ENCODE results near the gene SCGB1A1. TPM values are rescaled to one million over a fixed set of nuclear protein-coding genes. Genes with fewer than 3 reads are reported as not detected.
"Not testable (repeated sequence)": the region's sequence is repeated elsewhere in the genome, so short reads cannot be mapped to it uniquely, and the experiment has no call there.

The SCGB1A1 gene, protein sequence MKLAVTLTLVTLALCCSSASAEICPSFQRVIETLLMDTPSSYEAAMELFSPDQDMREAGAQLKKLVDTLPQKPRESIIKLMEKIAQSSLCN
- total RNA-seq: not detected in 2 replicates

DNA sequence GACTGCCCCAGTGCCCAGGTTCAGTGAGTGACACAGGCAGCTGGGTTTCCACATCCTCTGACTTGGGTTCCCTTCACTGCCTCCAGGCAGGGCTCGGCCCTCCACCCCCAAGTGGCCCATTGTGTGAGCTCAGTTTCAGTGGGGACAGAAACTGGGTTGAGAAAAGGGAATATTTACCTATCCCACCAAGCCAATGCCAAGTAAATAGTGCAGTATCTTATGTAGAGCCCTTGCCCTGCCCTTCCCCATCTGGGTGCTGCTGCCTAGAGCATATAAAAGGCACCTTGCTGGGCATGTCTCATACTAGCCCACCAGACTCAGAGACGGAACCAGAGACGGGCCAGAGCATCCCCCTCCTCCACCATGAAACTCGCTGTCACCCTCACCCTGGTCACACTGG, at the start of gene SCGB1A1:
Gene SCGB1A1, plus strand, starts transcription at position 301 of the 400 bp plus-strand sequence. Its CDS starts 63 bp downstream, at position 364.
- Histone ChIP-seq H3K36me3 (ENCODE audit: control insufficient read depth, insufficient read depth, low read length) (no peaks in the 10 kb centered on the region), H3K27me3 (ENCODE audit: control insufficient read depth, insufficient read depth, low read length) (no peaks in the 10 kb centered on the region), H3K4me3 (ENCODE audit: low read depth, low read length) (no peak within 1 kb of the TSS)
- TF ChIP-seq, protein P1, sequence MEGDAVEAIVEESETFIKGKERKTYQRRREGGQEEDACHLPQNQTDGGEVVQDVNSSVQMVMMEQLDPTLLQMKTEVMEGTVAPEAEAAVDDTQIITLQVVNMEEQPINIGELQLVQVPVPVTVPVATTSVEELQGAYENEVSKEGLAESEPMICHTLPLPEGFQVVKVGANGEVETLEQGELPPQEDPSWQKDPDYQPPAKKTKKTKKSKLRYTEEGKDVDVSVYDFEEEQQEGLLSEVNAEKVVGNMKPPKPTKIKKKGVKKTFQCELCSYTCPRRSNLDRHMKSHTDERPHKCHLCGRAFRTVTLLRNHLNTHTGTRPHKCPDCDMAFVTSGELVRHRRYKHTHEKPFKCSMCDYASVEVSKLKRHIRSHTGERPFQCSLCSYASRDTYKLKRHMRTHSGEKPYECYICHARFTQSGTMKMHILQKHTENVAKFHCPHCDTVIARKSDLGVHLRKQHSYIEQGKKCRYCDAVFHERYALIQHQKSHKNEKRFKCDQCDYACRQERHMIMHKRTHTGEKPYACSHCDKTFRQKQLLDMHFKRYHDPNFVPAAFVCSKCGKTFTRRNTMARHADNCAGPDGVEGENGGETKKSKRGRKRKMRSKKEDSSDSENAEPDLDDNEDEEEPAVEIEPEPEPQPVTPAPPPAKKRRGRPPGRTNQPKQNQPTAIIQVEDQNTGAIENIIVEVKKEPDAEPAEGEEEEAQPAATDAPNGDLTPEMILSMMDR (IDR thresholded peaks at IDR 0.05; ENCODE audit: insufficient read depth, low read length, poor library complexity, severe bottlenecking): no peak
- no peak for DNase-seq (ENCODE audit: low read depth)

DNA sequence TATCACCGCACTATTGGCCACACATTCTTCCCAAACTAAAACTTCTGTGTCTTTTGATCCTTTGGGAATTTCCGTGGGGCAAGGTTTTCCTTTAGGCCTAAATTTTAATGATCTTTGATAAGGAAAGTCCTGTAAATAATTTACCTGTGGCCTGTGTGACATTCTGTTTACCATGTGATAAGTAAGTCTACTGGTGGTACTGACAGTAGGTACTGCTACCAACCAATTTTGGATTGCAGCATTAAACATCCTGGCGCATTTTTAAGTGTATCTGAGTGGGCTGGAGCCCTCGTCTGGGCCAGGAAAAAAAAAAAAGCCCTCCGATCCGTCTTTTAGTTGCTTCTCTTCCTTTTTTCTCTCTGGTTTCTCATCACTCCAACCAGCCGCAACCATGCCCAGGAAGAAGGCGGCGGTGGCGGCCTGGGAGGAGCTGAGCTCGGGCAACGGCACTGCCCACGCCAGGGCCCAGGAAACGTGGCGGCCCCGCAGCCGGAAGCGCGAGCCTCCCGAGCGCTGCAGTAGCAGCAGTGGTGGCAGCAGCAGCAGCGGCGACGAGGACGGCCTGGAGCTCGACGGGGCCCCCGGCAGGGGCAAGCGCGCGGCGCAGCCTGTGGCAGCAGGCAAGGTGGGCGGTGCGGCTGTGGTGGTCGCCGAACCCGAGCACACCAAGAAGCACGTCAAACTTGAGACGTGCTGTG, 47.9 kb upstream of the SCGB1A1 start:
- no peaks in the 10 kb centered on the region for H3K36me3 ChIP-seq (ENCODE audit: control insufficient read depth, insufficient read depth, low read length)
- H3K4me3 ChIP-seq (ENCODE audit: low read depth, low read length): no peak overlapping the region
- H3K27me3 ChIP-seq (ENCODE audit: control insufficient read depth, insufficient read depth, low read length): no peaks in the 10 kb centered on the region
- DNase-seq (ENCODE audit: low read depth): no peak
- TF ChIP-seq, protein P1 (IDR thresholded peaks at IDR 0.05; ENCODE audit: insufficient read depth, low read length, poor library complexity, severe bottlenecking): no peak

DNA sequence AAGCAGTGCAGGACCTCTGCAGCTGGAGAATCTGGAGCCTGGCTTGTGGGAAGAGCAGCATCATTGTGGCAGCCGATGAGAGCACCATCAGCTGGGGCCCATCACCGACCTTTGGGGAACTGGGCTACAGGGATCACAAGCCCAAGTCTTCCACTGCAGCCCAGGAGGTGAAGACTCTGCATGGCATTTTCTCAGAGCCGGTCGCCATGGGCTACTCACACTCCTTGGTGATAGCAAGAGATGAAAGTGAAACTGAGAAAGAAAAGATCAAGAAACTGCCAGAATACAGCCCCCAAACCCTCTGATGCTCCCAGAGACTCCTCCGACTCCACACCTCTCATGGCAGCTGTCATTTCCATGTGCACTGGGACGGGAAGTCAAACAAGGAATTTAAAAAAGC, 46.0 kb upstream of the SCGB1A1 start:
- no peak overlapping the region for H3K4me3 ChIP-seq (ENCODE audit: low read depth, low read length)
- no peaks in the 10 kb centered on the region for H3K36me3 ChIP-seq (ENCODE audit: control insufficient read depth, insufficient read depth, low read length)
- TF ChIP-seq, protein P1 (IDR thresholded peaks at IDR 0.05; ENCODE audit: insufficient read depth, low read length, poor library complexity, severe bottlenecking): no peak
- H3K27me3 ChIP-seq (ENCODE audit: control insufficient read depth, insufficient read depth, low read length): no peaks in the 10 kb centered on the region
- DNase-seq (ENCODE audit: low read depth): no peak

DNA sequence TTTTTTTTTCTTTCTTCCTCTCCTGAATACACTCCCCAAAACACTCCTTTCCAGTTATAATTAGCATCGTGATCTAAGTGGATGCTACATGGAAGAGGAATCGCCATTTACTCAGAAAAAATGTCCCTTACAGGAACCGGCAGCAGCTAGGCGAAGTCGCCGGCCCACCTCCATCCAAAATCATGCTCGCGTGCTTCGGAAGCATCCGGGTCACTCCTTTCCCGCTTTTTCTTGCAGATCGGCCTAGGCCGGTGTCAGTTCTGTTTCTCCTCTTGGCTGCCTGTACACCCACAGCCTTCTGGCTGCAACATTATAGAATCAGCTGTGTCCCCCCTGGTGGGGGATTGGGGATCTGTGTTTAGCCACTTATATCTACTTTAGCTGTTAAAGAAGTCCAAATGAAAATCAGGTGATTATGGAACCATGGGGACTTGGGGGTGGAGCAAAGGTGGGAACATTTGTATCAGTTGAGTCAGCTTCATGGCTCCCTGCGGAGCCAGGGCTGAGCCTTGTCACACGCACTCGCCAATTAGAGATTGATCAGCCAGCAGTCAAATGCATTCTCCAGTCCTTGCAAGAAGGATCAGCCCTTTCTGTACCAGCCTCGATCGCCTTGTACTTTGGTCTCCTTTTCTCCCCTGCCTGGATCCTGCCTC, 45.2 kb upstream of the SCGB1A1 start:
- TF ChIP-seq, protein P1 (IDR thresholded peaks at IDR 0.05; ENCODE audit: insufficient read depth, low read length, poor library complexity, severe bottlenecking): no peak
- Histone ChIP-seq H3K36me3 (ENCODE audit: control insufficient read depth, insufficient read depth, low read length) (no peaks in the 10 kb centered on the region), H3K27me3 (ENCODE audit: control insufficient read depth, insufficient read depth, low read length) (no peaks in the 10 kb centered on the region)

DNA sequence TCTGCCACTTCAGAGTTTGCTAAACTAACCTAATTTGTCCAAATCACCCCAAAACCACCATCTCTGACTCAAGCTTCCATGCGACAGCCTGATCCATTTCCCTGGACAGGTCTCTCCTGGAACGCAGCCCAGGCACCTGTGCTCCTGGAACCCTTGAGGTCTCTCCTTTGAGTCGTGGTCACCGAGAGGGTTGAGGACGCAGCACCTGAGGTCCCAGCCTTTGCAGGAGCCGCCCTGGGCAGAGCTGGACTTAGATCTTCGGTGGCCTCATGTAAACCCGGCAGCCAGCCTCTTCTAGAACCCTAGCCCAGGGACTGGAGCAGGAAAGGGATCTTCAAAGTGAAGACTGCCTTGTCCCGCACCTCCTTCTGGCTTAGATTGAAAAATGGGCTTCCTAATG, 44.0 kb upstream of the SCGB1A1 start:
- no peaks in the 10 kb centered on the region for H3K36me3 ChIP-seq (ENCODE audit: control insufficient read depth, insufficient read depth, low read length)
- no peak for DNase-seq (ENCODE audit: low read depth)

More for the DNA sequence above, 45.2 kb upstream of the SCGB1A1 start:
- H3K4me3 ChIP-seq (ENCODE audit: low read depth, low read length): no peak overlapping the region
- DNase-seq (ENCODE audit: low read depth): no peak

DNA sequence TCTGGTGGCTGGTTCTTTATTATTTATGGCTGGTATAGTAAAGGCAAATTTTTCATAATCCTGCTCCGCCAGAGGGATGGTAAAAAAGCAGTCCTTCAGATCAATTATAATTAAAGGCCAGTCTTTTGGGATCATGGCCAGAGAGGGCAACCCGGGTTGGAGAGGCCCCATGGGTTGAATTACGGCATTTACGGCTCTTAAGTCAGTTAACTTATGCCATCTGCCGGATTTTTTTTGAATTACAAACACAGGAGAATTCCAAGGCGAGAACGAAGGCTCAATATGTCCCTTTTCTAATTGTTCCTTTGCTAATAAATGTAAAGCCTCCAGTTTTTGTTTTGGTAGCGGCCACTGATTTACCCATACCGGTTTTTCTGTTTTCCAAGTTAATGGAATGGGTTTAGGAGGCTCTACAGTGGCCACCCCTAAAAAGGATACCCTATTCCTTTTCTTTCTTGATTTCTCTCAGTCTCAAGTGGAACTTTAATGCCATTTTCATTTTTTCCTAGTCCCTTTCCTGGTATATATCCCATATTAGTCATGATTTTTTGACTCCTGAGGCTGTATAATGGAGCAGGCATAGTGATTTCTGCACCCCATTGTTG, 40.3 kb upstream of the SCGB1A1 start:
- not testable (repeated sequence) for H3K4me3 ChIP-seq (ENCODE audit: low read depth, low read length); H3K27me3 ChIP-seq (ENCODE audit: control insufficient read depth, insufficient read depth, low read length); DNase-seq (ENCODE audit: low read depth); H3K36me3 ChIP-seq (ENCODE audit: control insufficient read depth, insufficient read depth, low read length)

More for the DNA sequence above, 44.0 kb upstream of the SCGB1A1 start:
- Histone ChIP-seq H3K27me3 (ENCODE audit: control insufficient read depth, insufficient read depth, low read length) (no peaks in the 10 kb centered on the region), H3K4me3 (ENCODE audit: low read depth, low read length) (no peak overlapping the region)
- TF ChIP-seq, protein P1 (IDR thresholded peaks at IDR 0.05; ENCODE audit: insufficient read depth, low read length, poor library complexity, severe bottlenecking): no peak

DNA sequence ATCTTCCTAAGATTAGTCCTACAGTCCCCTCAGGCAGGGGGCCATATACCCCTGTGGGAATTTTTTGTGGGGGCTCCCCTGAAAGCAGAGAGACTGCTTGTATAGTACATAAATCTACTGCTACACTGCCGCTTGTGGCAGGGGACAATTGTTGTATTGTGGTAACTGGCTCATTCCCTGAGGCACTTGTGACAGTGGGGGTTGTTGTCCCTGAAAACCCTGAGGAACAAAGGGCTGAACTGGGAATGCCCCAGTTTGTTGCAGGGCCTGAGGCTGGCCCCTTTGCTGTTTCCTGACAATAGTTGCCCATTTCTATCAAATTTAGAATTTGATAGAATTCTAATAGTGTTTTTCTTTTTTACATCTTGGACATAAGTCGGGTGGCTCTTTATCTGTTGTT, 39.2 kb upstream of the SCGB1A1 start:
- DNase-seq (ENCODE audit: low read depth); H3K27me3 ChIP-seq (ENCODE audit: control insufficient read depth, insufficient read depth, low read length); H3K36me3 ChIP-seq (ENCODE audit: control insufficient read depth, insufficient read depth, low read length); H3K4me3 ChIP-seq (ENCODE audit: low read depth, low read length): not testable (repeated sequence)
